Activated gamma-delta T cell (primary cell): ENCODE results near the gene XKR8.

Experiments
- DNase-seq: peaks from one replicate; lab custom pipeline; 2025; lab: John Stamatoyannopoulos, UW

Gene XKR8

DNA sequence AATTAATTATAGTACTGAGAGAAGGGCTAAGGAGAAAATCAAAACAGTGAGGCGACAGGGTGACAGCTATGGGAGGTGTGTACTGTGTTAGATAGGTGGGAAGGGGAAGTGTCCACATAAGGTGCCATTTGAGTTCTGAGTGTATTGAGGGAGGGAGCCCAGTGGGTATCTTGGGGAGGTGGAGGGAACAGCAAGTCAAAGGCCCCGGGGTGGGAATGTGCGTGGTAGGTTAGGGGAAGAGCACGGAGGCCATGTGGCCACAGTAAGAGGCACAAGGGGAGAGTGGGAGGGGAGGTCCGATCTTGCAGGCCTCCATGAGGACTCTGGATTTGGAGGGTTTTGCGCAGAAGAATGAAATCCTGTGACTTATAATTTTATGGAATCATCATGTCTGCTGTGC, 3.0 kb upstream of the XKR8 start:
- DNase-seq, result no peak

DNA sequence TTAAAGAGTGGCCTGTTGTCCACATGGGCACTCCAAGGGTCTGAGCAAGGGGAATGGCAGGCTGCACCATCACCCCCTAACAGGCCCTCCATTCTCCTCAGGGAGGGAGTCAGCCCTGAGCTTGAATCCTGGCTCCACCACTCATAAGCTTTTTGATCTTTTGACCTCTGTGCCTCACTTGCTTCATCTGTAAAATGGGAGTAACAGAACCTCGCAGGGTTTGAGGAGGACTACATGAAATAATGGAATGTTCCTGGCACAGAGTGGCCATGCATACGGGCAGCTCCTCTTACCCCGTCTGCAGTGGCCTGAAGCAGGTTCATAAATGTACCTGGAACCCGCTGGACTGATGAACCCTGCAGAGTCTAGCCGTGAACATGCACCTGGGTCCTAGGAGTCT, 2.1 kb upstream of the XKR8 start:
- DNase-seq, result no peak

- no peak for DNase-seq
Measured at GRCh38 chr1:27958513-27958912, 1.3 kb upstream of the XKR8 start.

DNA sequence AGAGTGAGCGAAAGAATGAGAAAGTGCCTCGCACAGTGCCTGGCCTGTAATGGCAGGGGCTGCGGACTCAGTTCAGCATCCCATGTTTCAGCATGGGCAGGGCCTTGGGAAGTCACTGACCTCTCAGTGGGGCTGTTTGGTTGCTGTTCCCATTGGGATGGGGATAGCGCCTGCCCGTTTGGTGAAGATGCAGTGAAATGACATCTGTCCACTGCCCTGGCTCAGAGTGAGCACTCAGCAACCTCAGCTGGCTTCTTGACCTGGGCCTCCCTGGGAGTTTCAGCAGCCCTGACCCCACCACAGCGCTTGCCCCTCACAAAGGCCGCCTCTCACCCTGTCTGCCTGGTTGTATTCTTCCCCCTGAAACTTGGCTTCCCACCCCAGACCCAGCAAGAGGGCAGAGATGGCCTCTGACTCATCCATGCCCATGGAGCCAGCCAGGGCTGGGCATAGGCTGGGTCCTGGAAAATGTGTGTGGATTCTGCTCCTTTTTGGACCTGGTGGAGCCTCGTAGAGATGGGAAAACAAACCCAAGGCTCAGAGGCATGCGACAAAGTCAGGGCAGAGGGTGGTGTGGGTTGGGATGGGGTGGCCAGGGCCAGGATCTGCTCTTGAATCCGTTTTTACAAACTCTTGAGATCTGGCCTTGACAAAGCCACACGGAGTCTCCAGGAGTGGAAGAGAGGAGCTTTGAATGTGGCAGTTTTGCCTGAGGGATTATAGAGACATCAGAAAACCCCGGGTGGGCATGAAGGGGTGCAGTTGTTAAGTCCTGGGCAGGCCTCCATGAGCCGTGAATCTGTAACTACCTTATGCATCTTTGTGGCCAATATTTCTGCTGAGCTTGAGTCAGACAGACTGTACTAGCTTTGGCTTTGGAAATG, 1.2 kb downstream of the XKR8 start:
- DNase-seq, result no peak

DNA sequence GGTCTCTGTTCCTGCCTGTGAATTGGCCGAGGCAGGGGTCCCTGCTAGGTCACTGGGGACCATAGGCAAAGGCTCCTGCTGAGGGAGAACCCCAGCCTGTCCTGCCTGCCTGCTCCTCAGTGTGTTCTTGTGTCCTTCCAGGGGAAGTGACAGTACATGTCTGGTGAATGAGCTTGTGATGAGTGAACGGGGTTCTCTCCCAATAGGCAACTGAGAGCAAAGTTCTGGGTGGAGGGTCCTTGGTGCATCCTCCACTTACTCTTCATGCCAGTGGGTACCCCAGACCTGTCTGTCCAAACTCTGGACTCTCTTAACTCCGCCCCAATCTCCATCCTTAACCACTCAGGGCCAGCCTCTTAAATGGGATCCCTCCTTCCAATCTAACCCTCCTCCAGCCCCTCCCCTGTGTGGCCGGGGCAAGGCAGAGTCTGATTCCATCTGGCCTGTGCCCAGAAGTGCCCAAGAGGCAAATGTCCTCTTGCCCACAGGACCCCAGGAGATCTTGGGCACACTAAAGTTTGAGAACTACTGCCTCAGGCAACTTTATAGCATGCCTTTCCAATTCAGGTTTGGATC, 2.0 kb downstream of the XKR8 start:
- DNase-seq, result no peak

- no peak for DNase-seq
Measured at GRCh38 chr1:27963393-27963792, 3.6 kb downstream of the XKR8 start.

DNA sequence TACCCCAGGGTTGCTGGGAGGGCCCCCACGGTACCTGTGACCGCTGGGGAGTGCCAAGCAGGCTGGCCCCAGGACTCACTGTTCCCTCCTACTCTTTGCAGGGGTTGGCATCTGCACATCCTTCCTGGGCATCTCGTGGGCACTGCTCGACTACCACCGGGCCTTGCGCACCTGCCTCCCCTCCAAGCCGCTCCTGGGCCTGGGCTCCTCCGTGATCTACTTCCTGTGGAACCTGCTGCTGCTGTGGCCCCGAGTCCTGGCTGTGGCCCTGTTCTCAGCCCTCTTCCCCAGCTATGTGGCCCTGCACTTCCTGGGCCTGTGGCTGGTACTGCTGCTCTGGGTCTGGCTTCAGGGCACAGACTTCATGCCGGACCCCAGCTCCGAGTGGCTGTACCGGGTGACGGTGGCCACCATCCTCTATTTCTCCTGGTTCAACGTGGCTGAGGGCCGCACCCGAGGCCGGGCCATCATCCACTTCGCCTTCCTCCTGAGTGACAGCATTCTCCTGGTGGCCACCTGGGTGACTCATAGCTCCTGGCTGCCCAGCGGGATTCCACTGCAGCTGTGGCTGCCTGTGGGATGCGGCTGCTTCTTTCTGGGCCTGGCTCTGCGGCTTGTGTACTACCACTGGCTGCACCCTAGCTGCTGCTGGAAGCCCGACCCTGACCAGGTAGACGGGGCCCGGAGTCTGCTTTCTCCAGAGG, 6.8 kb downstream of the XKR8 start:
- no peak for DNase-seq

DNA sequence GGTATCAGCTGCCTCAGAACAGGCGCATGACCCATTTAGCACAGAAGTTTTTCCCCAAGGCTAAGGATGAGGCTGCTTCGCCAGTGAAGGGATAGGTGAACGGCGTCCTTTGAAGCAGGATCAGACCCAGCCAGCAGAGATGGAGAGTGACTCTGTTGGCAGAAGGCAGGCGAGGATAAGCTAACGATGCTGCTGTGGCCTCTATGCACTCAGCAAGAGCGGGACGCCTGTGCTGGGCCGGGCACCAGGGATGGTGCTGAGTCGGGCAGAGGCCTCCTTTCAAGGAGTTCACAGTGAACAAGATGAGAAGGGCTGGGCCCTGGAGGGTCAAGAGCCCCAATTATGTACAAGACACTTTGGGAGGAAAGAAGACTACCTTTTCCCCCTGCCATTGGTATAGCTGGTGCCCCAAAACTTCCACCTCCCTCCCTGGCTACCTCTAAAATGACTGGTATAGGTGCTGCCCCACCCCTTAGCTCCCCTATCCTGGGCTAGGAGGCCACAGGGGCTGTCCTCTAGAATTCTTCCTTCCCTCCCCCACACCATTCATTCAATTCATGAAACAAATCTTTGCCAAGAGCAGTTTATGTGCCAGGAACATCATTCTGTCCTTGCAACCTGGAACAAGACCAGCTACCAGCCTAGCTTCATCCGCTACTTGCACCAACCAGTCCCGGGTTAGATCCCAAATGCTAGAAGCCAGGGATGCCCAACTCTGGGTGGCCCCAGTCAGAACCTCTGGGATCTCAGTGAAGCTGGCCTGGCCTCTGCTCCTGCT, 7.5 kb downstream of the XKR8 start:
- no peak for DNase-seq

DNA sequence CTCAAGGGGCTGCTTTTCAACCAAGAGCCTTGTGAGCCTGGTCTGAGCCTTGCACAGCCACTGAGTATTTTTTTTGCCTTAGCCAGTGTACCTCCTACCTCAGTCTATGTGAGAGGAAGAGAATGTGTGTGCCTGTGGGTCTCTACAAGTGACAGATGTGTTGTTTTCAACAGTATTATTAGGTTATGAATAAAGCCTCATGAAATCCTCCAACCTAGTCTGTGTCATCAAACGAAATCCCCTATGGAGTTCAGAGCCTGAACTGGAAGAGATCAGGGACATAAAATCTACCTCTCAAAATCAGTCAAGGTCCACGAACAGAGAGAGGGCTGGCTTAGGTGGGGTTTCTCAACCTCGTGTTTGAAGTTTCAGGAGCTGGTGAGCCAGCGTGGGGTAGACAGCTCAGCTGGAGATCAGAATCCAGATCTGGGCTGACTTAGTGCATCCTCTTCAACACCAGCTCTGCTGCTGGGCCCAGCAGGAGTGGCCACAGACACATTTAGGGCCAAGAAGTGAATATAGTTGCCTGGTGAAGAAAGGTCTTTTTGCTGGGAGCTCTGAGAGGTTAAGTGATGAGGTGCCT, 8.2 kb downstream of the XKR8 start:
- DNase-seq, result no peak

GRCh38 chr1:27968692-27969091, 8.9 kb downstream of the XKR8 start:
- no peak for DNase-seq

GRCh38 chr1:27970401-27970800, 10.6 kb downstream of the XKR8 start:
- DNase-seq, result no peak

DNA sequence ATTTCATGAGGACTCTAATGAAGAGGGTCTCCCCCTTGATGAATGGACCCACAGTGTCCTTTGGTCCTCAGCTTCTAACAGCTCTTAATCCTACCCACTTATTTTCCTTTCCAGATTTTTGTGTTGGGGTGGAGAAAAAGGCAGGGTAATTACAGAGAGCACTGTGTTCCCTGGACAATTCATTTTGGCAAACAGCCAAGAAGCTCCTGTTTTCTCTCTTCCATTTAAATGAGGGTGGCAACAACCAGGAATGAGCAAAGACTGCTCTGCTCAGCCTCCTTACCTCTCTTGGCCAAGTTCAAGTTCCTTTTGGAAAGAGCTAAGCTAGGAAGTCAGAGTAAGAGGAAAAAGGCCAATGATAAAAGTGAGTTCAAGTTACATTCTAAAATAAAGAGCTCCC, 11.9 kb downstream of the XKR8 start:
- DNase-seq, result no peak

- DNase-seq, result no peak
Measured at GRCh38 chr1:27972141-27972540, 12.4 kb downstream of the XKR8 start.

- no peak for DNase-seq
Measured at GRCh38 chr1:27973771-27974416, 14.1 kb downstream of the XKR8 start.

GRCh38 chr1:27974417-27974781, 14.6 kb downstream of the XKR8 start:
- no peak for DNase-seq

DNA sequence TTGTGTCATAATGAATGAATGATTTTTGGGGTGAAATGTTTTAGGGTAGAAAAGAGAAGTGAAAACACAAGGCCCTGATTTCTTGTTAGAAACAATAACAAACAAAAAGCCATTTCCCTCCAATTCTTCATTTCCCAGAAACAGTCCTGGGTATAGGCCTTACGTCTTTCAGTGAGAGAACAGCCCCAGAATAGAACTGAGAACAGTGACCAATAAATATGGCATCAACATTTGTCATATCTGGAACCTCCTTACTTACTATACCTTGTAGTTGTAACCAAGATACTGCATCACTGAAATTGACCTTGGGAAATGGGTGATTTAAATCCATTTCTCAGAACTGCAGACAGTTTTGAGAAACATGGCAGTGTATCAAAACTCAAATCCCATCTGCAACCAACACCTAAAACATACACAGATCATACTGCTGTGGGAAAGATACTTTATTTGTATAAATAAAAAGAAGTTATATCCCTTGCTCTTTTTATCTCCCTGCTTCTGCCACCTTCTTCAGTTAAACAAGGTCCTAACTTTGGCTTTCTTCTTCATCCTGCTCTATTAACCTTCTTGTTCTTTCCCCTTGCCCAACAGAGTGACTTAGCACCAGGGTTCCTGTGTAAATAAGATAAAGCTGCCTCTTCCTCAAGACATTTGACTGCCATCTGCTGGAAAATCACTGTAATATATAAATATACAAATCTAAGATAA, 19.5 kb downstream of the XKR8 start:
- no peak for DNase-seq

DNA sequence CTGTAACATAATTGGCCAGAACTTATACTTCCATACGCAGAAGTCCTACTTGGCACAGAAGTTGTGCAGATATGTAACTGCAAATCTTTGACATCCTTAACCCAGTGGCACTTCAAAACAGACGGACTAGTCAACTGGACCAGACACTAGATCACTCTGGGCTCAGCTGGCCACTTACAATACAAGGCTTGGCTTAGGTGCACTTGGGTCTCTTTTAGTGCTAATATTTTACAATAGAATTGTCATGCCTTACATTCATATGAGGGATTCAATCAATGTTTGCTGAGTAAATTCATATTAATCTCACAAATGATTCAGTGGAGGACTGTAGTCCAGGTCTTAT, 20.1 kb downstream of the XKR8 start:
- DNase-seq, result no peak

DNA sequence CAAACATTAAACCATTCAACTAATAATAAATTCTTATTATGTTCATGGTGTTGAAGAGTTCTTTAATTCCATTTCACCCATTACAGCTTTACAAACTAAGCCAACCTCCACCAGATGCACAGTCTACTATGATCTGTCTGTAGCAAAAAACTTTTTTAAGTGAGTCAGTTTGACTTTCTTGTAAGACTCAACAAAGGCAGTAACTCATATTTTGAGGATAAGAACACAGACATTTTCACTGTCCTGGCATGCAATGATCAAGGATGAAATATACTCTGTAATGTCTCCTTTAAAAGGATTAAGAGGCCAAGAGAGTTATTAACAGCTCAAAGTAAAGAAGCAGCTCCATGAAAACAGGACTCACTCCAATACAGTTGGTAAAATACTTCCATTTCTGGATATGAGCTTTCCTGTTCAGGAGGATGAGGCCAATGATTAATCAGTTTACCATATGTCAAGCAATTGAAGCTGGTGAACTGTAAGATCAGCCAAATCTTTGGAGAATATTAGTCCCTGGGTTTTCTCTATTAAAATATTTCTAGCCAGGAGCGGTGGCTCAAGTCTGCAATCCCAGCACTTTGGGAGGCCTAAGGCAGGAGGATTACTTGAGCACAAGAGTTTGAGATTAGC, 20.6 kb downstream of the XKR8 start:
- DNase-seq, result no peak

DNA sequence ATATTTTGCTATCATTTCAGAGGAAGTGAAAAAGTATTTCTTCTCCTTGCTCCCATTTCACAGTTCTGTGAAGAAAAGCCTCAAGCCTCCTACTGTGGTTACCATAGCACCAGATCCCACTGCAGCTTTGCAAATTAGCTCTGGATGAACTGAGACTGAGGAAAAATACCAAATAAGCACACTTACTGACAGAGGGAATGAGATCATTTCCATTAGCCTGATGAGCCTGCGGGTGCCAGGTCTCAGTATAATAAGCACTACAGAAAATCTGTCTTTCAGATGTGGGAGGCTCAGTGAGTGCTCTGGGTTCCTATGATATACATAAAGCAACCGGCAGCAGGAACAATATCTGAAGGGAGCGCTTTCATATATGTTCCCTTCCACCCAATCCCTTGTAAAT, 21.4 kb downstream of the XKR8 start:
- no peak for DNase-seq

DNA sequence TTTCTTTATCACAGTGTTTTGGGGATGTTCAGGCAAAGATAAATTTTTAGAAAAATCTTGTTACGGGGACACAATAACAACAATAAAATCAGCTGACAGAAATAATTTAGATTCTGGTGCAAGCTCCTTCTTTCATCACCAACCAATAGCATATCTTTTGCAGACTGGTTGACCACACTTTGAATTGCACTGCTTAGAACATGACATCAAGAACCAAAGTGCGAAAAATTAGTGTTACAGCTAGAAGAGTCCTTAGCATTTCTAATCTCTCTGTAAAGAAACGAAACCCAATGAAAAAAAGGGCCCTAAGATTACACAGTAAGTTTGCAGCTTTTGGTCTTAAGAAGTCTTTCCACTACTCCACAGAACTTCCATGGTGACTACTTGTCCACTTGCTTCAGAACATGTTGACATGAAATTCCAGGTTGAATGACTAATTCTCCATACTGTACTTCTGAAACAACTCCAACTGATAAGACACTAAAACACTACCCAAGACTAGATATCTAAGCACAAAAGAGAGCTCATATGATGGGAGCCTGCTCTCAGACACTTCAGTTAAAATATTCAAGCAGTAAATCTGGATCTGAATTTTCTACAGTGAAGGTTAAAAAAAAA, 31.3 kb downstream of the XKR8 start:
- DNase-seq, result no peak
